GM18498 (cell line): ENCODE results near the gene MYO7A.

Experiments
- ATAC-seq: cut with Tn5 transposase; IDR thresholded peaks from one replicate; pipeline ENCODE4 v1.9.1; 2021; ENCODE audit warnings: mild to moderate bottlenecking, moderate library complexity; ENCODE audit not compliant: unreplicated experiment

MYO7A gene

DNA sequence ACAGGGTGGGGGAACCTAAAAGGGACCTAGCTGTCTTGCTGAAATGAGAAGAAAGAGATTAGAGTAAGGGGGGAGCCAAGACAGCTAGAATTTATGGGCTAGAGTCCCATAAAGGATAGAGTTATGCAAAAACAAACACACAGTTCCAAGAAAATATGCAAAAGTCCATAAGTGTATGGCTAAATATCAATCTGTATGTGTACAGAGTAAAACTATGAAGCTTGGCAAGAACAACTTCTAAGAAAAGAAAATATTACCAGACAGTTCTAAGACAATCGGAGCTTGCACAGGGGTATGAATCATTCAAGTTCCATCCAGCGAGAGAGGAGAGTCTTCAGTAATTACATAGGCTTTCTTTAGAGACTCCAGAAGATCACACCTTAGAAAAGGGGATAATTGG lies 131.6 kb downstream of the MYO7A start:
- no peak for ATAC-seq

DNA sequence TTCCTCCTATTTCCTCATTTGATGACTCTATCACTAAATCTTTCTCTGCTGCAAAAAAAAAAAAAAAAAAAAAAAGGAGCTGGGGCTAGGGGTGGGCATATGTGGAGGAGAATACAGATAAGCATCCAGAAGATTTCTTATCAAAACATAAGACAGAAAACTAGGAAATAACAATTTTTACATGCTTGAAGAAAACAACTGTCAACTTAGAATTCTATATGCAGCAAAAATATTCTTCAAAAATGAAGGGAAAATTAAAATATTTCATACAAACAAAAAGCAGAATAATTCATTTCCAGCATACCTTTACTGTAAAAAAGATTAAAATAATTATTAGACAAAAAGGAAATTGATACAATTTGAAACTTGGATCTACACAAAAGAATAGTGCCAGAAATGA lies 134.8 kb downstream of the MYO7A start:
- no peak for ATAC-seq
